ENCODE data around the gene DENND2A. TPM values are rescaled to one million over a fixed set of nuclear protein-coding genes. Genes with fewer than 3 reads are reported as not detected.
"Not testable (repeated sequence)": the region's sequence is repeated elsewhere in the genome, so short reads cannot be mapped to it uniquely, and the experiment has no call there.

DENND2A gene
- total RNA-seq, 4 donors from 2014 or later: 0.73 to 2.6 (median 1.6) TPM

DNA sequence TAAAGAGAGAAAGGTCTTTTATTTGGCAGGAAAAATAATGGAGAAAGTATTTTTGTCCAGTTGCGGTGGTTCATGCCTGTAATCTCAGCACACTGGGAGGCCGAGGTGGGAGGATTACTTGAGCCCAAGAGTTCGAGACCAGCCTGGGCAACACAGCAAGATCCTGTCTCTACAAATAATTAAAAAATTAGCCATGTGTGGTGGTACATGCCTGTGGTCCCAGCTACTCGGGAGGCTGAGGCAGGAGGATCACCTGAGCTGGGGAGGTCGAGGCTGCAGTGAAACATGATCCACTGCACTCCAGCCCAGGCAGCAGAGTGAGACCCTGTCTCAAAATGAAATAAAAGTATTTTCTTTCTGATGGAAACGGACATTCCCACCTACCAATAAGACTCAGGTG, 83.5 kb downstream of the DENND2A start:
- Histone ChIP-seq H3K27me3 (no peaks in the 10 kb centered on the region), H3K4me3 (no peak overlapping the region), H3K27ac (no peak overlapping the region), H3K9me3 (no peaks in the 10 kb centered on the region), H3K36me3 (no peaks in the 10 kb centered on the region), H3K4me1 (no peaks in the 10 kb centered on the region)
- DNase-seq (no peak), ATAC-seq (no peak)
- intact Hi-C loops (cut with DNase I; ENCODE audit: low total_unique reads): no loop called here
- in situ Hi-C loops (cut with MboI; ENCODE audit: low sequenced_read_pairs in 4 of 4): no loop called here
- TF ChIP-seq, protein P1, sequence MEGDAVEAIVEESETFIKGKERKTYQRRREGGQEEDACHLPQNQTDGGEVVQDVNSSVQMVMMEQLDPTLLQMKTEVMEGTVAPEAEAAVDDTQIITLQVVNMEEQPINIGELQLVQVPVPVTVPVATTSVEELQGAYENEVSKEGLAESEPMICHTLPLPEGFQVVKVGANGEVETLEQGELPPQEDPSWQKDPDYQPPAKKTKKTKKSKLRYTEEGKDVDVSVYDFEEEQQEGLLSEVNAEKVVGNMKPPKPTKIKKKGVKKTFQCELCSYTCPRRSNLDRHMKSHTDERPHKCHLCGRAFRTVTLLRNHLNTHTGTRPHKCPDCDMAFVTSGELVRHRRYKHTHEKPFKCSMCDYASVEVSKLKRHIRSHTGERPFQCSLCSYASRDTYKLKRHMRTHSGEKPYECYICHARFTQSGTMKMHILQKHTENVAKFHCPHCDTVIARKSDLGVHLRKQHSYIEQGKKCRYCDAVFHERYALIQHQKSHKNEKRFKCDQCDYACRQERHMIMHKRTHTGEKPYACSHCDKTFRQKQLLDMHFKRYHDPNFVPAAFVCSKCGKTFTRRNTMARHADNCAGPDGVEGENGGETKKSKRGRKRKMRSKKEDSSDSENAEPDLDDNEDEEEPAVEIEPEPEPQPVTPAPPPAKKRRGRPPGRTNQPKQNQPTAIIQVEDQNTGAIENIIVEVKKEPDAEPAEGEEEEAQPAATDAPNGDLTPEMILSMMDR (IDR thresholded peaks at IDR 0.05 in 4 of 5, conservative IDR thresholded peaks at IDR 0.05 in 1 of 5): no peak
- no peak for TF ChIP-seq POLR2A (IDR thresholded peaks at IDR 0.05)

DNA sequence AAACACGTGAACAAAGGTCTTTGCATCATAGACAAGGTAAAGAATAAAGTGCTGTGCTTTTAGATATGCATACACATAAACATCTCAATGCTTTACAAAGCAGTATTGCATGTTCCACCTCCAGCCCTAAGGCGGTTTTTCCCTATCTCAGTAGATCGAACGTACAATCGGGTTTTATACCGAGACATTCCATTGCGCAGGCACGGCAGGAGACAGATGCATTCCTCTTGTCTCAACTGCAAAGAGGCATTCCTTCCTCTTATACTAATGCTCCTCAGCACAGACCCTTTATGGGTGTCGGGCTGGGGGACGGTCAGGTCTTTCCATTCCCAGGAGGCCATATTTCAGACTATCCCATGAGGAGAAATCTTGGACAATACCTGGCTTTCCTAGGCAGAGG, 87.4 kb downstream of the DENND2A start:
- ATAC-seq; intact Hi-C loops (cut with DNase I; ENCODE audit: low total_unique reads); H3K27me3 ChIP-seq; DNase-seq; H3K27ac ChIP-seq; H3K4me1 ChIP-seq; in situ Hi-C loops (cut with MboI; ENCODE audit: low sequenced_read_pairs in 4 of 4); H3K9me3 ChIP-seq; H3K36me3 ChIP-seq; H3K4me3 ChIP-seq: not testable (repeated sequence)

DNA sequence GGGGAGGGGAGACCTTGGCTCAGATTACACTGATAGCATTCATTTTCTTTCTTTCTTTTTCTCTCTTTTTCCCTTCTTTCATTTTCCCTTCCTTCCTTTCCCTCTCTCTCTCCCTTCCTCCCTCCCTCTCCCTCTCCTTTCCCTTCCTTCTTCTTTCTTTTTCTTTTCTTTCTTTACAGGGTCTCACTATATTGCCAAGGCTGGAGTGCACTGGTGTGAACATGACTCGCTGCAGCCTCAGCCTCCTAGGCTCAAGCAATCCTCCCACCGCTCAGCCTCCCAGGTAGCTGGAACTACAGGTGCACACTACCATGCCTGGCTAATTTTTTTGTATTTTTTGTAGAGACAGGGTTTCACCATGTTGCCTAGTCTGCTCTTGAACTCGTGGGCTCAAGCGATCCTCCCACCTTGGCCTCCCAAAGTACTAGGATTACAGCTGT, 88.4 kb downstream of the DENND2A start:
- Histone ChIP-seq H3K4me1 (no peaks in the 10 kb centered on the region), H3K9me3 (no peaks in the 10 kb centered on the region), H3K36me3 (no peaks in the 10 kb centered on the region), H3K27ac (no peak overlapping the region), H3K4me3 (no peak overlapping the region), H3K27me3 (no peaks in the 10 kb centered on the region)
- in situ Hi-C loops (cut with MboI; ENCODE audit: low sequenced_read_pairs in 4 of 4): no loop called here
- intact Hi-C loops (cut with DNase I; ENCODE audit: low total_unique reads): no loop called here
- ATAC-seq (no peak), DNase-seq (no peak)
- no peak for TF ChIP-seq POLR2A (IDR thresholded peaks at IDR 0.05)
- TF ChIP-seq, protein P1 (IDR thresholded peaks at IDR 0.05 in 4 of 5, conservative IDR thresholded peaks at IDR 0.05 in 1 of 5): no peak

DNA sequence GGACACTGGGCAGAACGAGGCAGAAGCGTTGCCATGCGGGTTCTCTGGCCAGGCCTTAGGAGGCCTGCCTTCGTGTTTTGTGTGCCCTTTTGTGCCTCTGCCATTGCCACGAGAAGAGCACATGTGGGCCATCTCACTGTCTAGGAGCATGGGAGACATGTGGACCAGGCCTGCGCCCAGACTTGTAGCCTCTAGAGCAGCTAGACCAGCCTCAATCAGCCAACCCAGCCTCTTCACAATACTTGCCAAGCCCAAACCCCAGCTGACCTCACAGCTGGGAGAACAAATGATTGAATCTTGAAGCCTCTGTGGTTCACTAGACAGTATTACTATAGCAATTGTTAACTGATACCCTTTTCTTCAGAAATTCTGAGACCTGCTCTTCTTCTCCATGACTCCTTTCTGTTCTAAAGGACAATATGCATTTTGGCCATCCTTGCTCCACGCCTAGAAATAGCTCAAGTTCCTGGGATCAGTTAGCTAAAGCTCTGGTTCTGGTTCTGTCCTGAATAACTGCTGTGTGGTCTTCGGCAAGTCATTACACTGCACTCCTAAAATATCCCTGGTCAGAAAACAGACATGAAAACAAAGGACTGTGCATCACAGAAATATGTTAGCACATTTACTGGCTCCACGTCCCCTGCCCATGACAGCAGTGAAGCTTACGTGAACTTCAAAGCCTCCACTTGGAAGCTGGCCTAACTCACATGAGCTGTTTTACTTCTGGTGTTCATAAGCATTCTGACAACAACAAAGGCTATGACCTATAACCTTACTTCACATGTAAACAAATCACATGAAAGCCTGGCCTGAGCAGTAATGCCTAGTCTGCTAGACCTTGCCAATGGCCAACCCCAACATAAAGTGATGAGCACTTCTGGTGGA, 89.0 kb downstream of the DENND2A start:
- no peak overlapping the region for H3K27ac ChIP-seq

DNA sequence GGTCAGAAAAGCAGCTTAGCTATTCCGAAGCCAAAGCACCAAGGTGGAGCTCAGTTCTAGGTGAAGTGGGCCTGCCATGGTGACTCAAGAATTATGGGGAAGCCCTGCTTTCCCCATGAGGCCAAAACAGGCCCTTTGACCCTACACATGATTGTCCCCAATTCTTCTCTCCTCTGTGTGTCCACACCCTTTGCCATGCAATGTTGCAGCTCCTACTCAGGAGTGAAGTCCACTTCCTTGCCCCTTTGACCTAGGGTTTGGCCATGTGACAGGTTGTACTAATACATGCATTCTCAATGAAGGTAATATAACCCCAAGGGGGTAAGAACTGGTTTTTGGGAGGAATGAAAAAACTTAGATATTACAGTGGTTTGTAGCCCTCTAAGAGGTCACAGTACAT, 93.7 kb downstream of the DENND2A start:
- intact Hi-C loops (cut with DNase I; ENCODE audit: low total_unique reads): no loop called here
- ATAC-seq: no peak

More for the DNA sequence above, 89.0 kb downstream of the DENND2A start:
- H3K9me3 ChIP-seq: no peaks in the 10 kb centered on the region
- H3K4me3 ChIP-seq: no peak overlapping the region
- H3K4me1 ChIP-seq: no peaks in the 10 kb centered on the region
- H3K27me3 ChIP-seq: no peaks in the 10 kb centered on the region
- TF ChIP-seq, protein P1 (IDR thresholded peaks at IDR 0.05 in 4 of 5, conservative IDR thresholded peaks at IDR 0.05 in 1 of 5): no peak
- TF ChIP-seq POLR2A (IDR thresholded peaks at IDR 0.05): no peak
- ATAC-seq (no peak), DNase-seq (no peak)
- in situ Hi-C loops (cut with MboI; ENCODE audit: low sequenced_read_pairs in 4 of 4) (no loop called here), intact Hi-C loops (cut with DNase I; ENCODE audit: low total_unique reads) (no loop called here)
- no peaks in the 10 kb centered on the region for H3K36me3 ChIP-seq

More for the DNA sequence above, 93.7 kb downstream of the DENND2A start:
- TF ChIP-seq, protein P1 (IDR thresholded peaks at IDR 0.05 in 4 of 5, conservative IDR thresholded peaks at IDR 0.05 in 1 of 5): no peak
- no peak for TF ChIP-seq POLR2A (IDR thresholded peaks at IDR 0.05)
- no peak overlapping the region for H3K4me3 ChIP-seq
- no peak for DNase-seq
- peaks cover 0 to 2% of the 10 kb centered on the region in 2 donors for H3K4me1 ChIP-seq
- no peaks in the 10 kb centered on the region for H3K36me3 ChIP-seq
- H3K27me3 ChIP-seq: no peaks in the 10 kb centered on the region
- in situ Hi-C loops (cut with MboI; ENCODE audit: low sequenced_read_pairs in 4 of 4): no loop called here
- no peaks in the 10 kb centered on the region for H3K9me3 ChIP-seq
- no peak overlapping the region for H3K27ac ChIP-seq
